GM19395 (cell line): ENCODE data around the gene MICAL2.

Source experiments
- ATAC-seq: cut with Tn5 transposase; IDR thresholded peaks from one replicate; pipeline ENCODE4 v1.9.1; 2021; ENCODE audit warnings: mild to moderate bottlenecking, moderate library complexity; ENCODE audit not compliant: unreplicated experiment

Gene MICAL2

DNA sequence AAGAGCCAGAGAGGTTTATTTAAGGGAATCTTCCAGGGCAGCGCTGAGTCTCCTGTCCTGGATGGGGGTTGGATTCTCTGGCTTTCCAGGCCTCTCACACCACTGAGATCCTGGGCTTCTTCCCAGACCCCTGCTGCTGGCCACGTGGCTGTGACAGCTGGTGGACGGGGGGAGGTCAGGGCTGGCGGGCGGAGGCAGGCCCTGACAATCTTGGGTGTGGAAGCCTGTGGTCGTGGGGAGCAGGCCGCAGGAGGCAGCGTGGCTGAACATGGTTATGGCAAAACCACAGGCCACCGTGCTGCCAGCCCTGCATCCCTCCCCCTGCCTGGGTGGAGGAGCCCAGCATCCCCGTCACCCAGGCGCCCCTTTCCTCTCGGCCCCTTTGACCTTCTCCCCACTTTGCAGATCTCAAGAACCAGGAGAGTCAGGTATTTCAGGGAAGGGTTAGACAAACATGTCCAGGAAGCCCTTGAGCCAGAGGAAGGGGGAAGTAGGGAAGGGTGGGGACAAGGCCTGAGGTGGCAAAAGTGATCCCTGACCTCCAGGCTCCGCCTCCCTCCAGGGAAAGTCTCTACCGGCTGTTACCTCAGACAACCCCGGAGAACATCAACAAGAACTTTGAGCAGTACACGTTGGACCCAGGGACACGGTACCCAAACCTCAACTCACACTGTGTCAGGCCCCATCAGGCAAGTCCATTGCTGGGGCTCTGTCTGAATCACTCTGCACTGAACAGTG, 111.8 kb downstream of the MICAL2 start:
- no peak for ATAC-seq

DNA sequence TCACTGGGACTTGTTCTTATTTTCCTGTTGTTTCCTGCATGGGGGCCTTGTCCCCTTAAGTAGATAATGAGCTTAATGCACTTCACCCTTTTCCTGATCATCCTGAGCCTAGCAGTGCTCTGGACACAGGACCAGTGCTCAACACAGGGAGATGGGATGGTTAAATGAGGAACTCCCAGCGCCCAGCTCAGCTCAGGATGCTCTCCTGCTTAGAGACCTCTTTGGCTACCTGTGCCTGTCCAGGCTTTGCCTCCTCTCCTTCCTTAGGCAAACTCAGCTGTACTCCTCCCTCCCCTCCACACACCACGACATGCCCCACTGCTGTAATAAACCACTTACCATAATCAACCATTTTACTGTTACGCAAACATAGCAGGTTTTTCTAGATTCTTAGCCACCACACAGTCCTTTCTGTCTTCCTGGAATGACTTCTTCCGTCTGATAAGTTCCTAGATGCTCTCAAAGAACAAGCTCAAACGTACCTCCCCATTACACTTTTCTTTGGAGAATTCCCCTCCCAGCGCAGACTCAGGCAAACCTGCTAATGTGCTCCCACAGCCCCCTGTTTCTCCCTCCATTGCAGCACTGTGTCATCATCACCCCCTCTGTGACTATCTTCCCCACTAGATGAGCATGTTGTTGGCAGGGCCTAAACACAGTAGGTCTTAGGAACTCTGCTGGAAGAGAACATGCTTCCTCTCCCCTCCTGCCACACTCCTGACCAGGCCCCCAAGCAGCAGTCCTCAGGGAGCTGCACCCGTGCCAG, 113.6 kb downstream of the MICAL2 start:
- peak; percentile 25 for ATAC-seq

DNA sequence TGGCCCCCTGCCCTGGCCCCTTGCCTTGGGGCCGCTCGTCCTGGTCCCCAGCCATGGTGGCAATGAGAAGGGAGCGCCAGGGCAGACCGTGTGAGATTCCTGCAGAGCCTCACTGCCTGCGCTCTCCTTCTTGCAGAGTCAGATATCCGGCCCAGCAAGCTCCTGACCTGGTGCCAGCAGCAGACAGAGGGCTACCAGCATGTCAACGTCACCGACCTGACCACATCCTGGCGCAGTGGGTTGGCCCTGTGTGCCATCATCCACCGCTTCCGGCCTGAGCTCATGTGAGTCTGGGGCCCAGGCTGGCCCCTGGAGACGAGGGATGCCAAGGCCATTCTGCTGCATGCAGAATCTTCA, 114.1 kb downstream of the MICAL2 start:
- ATAC-seq, result peak; percentile 98

DNA sequence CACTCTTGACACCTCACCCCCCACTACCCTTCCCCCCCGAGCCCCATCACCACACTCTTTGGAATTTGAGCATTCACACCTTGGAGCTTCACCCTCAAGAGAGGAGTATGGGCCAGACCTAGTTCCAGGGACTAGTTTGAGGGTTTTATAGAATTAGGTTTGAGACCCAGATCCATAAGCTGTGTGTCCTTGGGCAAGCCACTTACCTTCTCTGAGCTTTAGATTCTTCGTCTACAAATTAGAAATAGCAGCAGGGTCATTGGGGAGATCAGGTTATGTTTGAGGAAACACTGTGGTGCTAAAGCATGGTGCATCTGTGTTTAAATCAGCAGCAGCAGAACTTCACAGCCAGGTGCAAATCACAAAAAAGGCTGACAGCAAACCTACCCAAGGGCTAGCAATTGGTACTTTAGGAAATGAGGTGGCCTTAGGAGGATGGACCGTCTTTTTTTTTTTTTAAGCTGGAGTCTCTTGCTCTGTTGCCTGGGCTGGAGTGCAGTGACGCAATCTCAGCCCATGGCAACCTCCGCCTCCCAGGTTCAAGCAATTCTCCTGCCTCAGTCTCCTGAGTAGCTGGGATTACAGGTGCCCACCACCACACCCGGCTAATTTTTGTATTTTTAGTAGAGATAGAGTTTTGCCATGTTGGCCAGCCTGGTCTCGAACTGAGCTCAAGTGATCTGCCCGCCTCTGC, 114.8 kb downstream of the MICAL2 start:
- no peak for ATAC-seq

DNA sequence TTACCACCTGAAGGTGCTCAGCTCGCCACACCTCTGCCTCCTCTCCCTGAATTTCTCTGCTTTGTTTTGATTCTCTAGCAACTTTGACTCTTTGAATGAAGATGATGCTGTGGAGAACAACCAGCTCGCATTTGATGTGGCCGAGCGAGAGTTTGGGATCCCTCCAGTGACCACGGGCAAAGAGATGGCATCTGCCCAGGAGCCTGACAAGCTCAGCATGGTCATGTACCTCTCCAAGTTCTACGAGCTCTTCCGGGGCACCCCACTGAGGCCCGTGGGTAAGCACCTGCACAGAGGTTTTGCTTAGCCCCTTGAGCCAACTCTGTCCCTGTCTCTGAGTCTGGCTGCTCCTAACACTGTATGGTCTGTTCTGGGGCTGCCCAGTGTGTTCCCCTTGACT, 115.7 kb downstream of the MICAL2 start:
- ATAC-seq, result no peak

DNA sequence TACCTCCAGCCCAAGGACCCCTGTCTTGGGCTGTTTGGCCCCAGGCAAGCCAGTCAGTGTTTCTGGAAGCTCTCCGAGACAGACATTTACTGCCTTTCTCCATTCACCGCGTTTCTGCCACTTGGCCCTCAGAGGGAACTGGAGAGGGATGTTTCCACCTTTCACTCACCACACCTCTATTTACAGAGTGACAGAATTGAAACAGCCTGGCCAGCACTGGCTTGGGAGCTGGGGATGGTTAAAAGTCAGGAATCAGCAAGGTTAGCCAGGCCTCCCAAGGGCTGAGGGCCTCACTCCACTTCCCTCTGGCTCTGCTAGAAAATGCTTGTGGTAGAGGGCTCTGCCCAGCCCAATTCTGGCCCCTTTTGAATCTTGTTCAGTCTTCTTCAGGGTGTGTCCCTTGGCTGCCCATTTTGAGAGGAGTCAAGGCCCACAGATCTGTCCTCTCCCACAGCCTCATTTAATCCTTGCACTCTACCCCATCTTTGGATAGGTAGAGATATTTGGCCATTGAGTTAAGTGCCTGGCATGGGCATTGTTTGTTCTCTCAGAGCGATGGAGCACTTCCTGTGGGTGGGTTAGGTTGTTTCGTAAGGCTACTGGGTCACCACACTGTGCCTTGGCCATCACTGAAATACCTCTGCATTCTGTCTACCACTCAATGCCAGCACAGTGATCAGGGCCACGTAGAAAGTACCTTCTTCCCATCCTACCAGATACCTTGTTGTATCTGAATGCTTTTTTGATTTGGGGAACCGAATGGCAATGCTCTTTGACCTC, 119.2 kb downstream of the MICAL2 start:
- no peak for ATAC-seq

DNA sequence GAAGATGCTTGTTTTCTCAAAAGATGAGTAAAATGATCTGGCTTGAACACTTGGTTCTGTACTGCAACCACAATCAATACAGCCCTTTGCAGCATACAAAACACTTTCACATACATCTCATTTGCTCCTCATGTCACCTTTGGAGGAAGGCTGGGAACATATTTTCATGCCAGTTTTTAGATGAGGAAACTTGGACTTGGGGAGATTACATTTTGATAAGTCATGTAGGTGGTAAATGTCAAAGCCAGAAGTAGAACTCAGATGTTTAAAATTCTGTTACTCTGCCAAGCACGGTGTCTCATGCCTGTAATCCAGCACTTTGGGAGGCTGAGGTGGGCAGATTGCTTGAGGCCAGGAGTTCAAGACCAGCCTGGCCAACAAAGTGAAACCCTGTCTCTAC, 121.8 kb downstream of the MICAL2 start:
- ATAC-seq, result no peak

DNA sequence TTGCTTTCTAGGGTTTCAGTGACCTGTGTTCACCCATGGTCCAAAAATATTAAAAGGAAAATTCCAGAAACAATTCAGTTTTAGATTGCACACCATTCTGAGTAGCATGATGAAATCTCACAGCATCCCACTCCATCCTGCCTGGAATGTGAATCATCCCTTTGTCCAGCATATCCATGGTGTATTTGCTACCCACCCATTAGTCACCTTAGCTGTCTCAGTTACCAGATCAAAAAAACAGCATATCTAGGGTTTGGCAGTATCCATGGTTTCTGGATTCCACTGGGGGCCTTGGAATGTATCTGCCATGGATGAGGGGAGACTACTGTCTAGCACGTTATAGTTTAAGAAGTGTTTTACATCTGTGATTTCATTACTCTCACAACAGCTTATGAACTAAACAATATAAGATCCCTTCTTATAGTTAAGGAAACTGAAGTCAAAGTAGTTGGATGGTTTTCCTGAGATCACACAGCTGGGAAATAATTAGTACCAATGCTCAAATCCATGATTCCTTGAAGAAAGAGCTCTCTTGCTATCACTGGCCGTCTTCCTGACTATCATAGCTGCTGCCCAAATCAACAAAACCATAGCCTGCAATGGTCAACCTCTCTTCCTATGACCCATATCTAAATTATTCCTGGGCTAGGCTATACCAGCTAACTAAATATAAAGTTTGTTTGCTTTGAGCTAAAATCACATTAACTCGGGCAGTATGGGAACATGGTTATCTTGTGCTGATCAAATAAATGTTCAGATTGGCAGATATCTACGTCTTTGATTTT, 122.6 kb downstream of the MICAL2 start:
- no peak for ATAC-seq

DNA sequence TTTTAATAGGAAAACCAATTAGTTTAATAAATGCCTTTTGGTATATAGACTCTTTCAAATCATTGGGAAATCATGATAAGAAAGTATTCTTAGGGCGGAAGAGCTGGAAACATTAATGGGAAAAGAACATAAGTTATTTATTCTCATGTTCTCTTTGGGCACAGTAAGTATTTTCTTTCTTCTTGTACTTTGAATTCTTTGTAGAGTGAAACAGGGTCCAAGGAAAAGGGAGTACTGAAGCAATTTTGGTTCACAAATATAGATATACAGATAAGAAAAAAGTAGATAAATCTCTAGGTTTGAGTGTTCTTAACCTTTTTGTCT, 123.2 kb downstream of the MICAL2 start:
- no peak for ATAC-seq

DNA sequence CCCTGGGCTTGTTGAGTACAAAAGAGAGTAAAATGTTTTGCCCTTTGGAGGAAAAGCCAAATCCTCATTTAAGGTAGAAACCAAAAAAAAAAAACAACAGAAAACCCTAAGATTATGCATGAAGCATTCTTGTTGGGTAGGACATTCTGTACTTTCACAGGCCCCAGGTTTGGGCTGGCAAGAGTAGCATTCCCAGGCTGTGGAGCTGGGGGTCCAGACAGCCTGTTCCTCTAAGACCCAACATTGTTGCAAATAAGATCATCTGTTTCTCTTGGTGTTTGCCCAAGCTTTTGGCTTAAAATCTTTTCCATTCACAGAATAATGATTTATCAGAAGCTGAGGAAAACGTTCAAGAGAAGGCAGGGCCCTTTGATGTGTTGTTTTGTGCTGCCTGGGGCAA, 123.8 kb downstream of the MICAL2 start:
- no peak for ATAC-seq

DNA sequence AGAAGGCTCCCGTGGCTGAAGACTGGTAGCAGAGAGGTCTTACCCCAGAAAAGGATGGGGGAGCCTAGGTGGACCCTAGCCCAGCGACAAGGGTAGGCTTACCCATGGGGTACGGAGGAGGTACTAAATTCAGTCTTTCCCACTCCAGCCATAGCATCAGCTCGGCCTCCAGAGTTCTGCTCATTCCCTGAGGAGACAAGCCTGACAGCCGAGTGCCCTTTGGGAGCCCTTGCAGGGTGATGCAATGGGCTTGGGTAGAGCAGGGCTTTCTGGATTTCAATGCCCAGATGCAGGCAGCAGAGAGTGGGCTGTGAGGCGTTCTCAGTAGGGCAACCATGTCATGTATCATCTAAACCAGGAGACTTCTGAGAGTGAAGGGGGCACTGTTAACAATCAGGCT, 124.7 kb downstream of the MICAL2 start:
- ATAC-seq, result no peak

DNA sequence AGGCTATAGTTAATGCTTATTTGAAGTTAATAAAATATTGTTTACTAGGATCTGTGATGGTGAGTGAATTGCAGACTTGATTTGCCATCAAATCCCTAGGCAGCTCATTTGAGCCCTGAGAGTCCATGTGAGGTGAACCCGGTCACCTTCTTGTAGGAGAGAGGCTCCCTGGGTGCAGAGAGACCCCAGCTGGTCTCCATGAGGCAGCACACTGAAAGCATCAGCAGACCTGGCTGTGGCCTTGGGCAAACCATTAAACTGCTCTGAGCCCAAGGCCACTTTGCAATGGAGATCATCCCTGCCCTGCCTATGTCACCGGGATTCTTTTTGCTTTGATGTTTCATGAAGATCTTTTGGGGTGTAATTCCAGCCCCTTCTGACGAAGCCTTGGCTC, 125.2 kb downstream of the MICAL2 start:
- peak; percentile 11 for ATAC-seq

DNA sequence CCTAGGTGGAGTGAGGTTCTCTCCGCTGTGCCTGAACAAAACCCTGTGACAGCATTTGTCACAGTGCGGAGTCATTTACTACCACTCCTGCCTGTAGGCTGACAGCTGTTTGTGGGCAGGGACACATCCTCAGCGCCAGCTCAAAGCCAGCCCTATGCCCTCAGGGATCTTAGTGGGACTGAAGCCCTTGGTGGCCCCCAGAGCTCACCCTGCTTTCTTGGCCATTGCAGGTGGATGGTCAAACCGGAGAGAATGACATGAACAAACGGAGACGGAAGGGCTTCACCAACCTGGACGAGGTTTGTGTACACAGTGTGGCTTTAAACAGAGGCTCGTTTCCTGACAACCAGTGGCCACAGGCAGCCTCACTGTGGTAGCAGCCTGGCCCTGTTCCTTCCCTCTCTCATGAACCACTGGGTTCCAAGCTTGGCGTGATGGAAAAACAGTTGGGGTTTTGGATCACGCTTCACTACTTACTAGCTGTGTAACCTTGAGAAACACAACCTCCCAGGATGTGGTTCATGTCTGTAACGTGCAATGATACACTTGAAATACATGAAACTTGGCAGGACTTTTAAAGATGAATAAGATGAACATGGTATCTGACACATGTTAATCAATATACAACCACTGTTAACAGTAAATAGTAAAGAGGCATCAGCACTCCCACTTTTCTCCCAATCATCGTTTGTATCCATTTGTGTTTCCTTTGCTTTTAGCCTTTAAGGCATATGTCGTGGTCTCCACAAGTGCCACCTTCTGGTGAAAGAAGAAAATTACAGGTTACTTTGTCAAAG, 125.8 kb downstream of the MICAL2 start:
- peak; percentile 79 for ATAC-seq

DNA sequence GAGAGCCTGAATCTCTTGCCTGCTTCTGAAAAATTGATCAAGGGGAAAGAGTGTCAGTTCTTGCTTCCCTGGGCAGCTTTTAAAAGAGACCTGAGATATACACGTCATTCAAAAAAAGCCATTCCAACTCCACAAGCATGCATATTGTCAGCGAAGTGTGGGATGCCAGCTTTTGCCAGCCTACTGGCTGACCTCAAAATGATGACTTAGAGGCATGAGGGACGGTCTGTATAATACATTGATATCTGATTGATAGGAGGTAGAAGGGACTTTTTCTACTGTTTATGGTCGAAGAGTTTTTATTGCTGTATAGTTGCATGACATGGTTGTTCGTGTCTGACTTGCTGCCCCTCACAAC, 126.3 kb downstream of the MICAL2 start:
- no peak for ATAC-seq

DNA sequence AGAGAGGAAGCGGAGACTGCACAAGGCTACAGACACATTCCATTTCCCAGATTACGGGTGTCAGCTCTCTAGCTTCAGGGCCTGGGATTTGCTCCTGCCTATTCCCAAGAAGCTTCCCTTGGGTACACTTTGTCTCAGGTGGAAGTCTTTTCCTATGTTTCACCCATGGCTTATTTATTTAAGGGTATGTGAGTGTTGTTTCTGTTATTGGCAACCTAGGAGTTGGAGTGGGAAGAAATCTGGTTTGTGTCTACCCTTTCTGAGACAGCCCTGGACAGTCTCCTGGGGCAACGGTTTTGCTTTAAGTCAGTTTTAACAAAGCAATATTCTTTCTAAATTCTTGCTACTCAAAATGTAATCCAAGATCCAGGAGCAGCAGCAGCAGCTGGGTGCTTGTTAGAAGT, 127.0 kb downstream of the MICAL2 start:
- ATAC-seq, result no peak

DNA sequence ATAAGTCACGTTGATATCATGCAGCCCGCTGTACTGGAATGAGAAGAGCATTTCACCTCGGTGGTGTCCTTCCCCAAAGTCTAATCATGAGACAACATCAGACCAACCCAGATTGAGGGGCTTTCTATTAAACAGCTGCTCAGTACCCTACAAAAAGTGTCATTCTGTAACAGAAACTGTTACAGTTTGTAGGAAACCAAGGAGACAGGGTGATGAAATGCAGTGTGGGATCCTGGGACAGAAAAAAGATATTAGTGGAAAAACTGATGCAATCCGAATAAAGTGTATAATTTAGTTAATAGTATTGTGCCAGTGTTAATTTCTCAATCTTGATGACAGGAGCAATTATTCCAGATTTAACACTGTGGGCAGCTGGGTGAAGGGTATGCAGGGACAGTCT, 128.0 kb downstream of the MICAL2 start:
- ATAC-seq, result no peak

DNA sequence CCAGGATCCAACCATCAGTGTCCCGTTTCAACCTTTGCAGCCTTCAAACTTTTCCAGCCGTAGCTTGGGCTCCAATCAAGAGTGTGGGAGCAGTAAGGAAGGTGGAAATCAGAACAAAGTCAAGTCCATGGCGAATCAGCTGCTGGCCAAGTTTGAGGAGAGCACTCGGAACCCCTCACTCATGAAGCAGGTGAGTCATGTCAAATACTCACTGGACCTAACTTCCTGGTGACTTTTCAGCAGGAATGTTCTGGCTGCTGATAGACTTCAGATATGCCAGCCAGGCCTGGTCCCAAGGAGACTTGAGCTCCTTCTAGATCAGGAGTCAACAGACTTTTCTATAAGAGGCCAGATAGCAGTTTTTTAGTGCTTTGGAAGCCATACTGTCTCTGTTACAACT, 129.0 kb downstream of the MICAL2 start:
- no peak for ATAC-seq

DNA sequence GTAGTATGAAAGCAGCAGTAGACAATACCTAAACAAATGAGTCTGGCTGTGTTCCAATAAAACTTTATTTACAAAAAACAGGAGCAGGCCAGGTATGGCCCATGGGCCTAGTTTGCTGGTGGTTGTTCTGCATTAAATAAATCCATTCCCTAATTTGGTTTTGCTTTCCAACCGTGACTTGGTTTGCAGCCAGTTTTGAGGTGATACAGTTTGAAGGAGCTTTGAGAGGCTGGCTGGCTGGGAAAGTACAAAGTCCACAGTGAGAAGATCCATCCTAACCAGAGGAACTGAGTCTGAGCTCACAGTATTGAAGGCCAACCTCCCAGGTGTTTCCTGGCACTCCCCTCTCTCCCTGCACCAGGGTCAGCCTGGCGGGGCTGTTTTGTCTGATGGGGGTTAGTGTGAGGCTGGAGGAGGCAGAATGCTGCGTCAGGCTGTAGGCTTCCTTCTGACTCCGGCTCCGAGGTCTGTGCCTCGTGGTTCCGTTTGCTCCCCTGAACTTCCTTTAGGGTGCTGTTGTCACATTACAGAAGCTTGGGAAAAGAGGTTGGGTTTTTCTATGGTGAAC, 129.5 kb downstream of the MICAL2 start:
- no peak for ATAC-seq

DNA sequence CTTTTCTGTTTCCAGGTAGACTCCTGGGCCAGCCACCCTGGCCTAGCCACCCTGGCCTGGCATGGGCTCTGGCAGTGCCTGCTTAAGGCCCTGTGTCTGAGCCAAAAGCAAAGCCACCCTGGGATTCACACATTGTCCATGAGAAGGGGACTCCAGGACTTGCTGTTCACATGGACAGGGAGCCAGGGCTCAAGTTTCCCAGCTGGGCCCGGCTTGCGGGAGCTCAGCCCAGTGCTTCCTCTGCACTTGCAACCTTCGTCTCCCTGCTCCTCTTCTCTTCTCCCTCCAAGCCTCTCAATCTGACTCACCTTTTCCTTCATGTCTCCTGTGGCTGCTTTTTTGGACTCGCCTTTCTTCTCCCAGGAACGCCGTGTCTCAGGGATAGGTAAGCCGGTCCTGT, 130.3 kb downstream of the MICAL2 start:
- ATAC-seq, result no peak

DNA sequence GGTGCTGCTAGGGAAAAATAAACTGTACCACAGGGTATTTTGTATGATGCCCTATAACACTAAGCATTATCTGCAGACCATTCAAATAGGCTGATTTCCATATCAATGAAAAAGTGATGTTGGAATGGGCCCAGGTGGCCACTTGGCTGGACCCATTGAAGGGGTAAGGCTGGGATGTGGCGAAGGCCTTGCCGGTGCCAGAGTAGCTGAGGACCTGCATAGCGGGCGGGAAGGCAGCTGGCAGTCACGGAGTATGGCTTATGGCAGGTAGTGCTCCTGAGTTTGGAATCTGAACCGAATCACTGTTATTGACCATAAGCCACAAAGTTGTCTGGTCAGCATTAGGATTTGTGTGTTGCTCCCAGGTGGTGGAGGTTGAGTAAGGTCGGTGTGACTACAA, 131.0 kb downstream of the MICAL2 start:
- ATAC-seq, result no peak
